GM23338 (cell line): ENCODE measurements around the gene GATAD2A. TPM values are rescaled to one million over a fixed set of nuclear protein-coding genes. Genes with fewer than 3 reads are reported as not detected.

Experiments
- CTCF ChIP-seq, 2 experiments: fragments of 200-600 bp in 1 of 2; sonication (generic) in 1 of 2; conservative IDR thresholded peaks; 2 replicates each; pipeline versions ENCODE4 v1.5.1 to v1.6.1; 2016 to 2017; ENCODE audit warnings: antibody characterized with exemption in 2 of 2, low read depth in 2 of 2, mild to moderate bottlenecking in 2 of 2, moderate library complexity in 1 of 2
- EZH2phosphoT487 ChIP-seq: fragments of 200-600 bp; sonication (generic); IDR thresholded peaks from one replicate; pipeline ENCODE4 v1.8.1; 2018; ENCODE audit warnings: antibody characterized with exemption; ENCODE audit not compliant: unreplicated experiment
- NANOG ChIP-seq: IDR thresholded peaks from 2 replicates; pipeline ENCODE4 v1.6.1; 2016; ENCODE audit warnings: antibody characterized with exemption, borderline replicate concordance
- STAT1 ChIP-seq: IDR thresholded peaks from one replicate; pipeline ENCODE4 v1.6.1; 2016; ENCODE audit warnings: antibody characterized with exemption; ENCODE audit not compliant: unreplicated experiment
- polyA plus RNA-seq: library from polyadenylated mRNA; unstranded; fragments of >200 nt; fragmentation: Nextera tagmentation; extraction: Ambion mirVana; gene quantifications from 2 replicates; pipeline ENCODE4 v1.2.1, GENCODE V29; 2016
- total RNA-seq: library from RNA; depleted of rRNA; stranded (reverse); fragments of >200 nt; shearing (Covaris generic); gene quantifications from 2 replicates; pipeline ENCODE4 v1.2.3, GENCODE V29; 2014
- TF ChIP-seq, protein P1 (sequence below): fragments of 250-450 bp; sonication (Bioruptor Pico); IDR thresholded peaks from 2 replicates; pipeline ENCODE4 v1.5.0; 2020; ENCODE audit warnings: mild to moderate bottlenecking, moderate library complexity
- TF ChIP-seq, protein P2 (sequence below): IDR thresholded peaks from one replicate; pipeline ENCODE4 v1.6.1; 2018; ENCODE audit warnings: antibody characterized with exemption; ENCODE audit not compliant: unreplicated experiment

Gene GATAD2A
- total and polyA plus RNA-seq, 2 experiments from 2014 or later: 40.0 to 151 TPM

DNA sequence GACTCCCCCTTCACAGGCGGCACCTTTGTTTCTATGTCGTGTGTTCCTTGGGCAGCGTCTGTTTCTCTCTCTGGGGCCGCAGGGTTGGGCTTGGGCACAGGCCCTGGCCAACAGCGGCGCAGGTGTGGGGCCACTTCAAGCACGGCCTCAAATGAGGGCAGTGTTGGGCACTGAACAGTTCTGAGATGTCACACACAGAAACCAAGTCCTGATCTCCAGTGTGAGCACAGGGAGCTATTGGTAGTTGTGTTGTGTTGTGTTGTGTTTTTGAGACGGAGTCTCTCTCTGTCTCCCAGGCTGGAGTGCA, 42.7 kb downstream of the GATAD2A start (continued):
- TF ChIP-seq, protein P1, sequence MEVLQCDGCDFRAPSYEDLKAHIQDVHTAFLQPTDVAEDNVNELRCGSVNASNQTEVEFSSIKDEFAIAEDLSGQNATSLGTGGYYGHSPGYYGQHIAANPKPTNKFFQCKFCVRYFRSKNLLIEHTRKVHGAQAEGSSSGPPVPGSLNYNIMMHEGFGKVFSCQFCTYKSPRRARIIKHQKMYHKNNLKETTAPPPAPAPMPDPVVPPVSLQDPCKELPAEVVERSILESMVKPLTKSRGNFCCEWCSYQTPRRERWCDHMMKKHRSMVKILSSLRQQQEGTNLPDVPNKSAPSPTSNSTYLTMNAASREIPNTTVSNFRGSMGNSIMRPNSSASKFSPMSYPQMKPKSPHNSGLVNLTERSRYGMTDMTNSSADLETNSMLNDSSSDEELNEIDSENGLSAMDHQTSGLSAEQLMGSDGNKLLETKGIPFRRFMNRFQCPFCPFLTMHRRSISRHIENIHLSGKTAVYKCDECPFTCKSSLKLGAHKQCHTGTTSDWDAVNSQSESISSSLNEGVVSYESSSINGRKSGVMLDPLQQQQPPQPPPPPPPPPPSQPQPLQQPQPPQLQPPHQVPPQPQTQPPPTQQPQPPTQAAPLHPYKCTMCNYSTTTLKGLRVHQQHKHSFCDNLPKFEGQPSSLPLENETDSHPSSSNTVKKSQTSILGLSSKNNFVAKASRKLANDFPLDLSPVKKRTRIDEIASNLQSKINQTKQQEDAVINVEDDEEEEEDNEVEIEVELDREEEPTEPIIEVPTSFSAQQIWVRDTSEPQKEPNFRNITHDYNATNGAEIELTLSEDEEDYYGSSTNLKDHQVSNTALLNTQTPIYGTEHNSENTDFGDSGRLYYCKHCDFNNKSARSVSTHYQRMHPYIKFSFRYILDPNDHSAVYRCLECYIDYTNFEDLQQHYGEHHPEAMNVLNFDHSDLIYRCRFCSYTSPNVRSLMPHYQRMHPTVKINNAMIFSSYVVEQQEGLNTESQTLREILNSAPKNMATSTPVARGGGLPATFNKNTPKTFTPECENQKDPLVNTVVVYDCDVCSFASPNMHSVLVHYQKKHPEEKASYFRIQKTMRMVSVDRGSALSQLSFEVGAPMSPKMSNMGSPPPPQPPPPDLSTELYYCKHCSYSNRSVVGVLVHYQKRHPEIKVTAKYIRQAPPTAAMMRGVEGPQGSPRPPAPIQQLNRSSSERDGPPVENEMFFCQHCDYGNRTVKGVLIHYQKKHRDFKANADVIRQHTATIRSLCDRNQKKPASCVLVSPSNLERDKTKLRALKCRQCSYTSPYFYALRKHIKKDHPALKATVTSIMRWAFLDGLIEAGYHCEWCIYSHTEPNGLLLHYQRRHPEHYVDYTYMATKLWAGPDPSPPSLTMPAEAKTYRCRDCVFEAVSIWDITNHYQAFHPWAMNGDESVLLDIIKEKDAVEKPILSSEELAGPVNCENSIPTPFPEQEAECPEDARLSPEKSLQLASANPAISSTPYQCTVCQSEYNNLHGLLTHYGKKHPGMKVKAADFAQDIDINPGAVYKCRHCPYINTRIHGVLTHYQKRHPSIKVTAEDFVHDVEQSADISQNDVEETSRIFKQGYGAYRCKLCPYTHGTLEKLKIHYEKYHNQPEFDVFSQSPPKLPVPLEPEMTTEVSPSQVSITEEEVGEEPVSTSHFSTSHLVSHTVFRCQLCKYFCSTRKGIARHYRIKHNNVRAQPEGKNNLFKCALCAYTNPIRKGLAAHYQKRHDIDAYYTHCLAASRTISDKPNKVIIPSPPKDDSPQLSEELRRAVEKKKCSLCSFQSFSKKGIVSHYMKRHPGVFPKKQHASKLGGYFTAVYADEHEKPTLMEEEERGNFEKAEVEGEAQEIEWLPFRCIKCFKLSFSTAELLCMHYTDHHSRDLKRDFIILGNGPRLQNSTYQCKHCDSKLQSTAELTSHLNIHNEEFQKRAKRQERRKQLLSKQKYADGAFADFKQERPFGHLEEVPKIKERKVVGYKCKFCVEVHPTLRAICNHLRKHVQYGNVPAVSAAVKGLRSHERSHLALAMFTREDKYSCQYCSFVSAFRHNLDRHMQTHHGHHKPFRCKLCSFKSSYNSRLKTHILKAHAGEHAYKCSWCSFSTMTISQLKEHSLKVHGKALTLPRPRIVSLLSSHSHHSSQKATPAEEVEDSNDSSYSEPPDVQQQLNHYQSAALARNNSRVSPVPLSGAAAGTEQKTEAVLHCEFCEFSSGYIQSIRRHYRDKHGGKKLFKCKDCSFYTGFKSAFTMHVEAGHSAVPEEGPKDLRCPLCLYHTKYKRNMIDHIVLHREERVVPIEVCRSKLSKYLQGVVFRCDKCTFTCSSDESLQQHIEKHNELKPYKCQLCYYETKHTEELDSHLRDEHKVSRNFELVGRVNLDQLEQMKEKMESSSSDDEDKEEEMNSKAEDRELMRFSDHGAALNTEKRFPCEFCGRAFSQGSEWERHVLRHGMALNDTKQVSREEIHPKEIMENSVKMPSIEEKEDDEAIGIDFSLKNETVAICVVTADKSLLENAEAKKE (CRISPR knock-in tag): no peak
- TF ChIP-seq CTCF (conservative IDR thresholded peaks at IDR 0.05; ENCODE audit: low read depth in 2 of 2) (no peak), STAT1 (no peak), EZH2phosphoT487 (no peak), NANOG (no peak)
- TF ChIP-seq, protein P2, sequence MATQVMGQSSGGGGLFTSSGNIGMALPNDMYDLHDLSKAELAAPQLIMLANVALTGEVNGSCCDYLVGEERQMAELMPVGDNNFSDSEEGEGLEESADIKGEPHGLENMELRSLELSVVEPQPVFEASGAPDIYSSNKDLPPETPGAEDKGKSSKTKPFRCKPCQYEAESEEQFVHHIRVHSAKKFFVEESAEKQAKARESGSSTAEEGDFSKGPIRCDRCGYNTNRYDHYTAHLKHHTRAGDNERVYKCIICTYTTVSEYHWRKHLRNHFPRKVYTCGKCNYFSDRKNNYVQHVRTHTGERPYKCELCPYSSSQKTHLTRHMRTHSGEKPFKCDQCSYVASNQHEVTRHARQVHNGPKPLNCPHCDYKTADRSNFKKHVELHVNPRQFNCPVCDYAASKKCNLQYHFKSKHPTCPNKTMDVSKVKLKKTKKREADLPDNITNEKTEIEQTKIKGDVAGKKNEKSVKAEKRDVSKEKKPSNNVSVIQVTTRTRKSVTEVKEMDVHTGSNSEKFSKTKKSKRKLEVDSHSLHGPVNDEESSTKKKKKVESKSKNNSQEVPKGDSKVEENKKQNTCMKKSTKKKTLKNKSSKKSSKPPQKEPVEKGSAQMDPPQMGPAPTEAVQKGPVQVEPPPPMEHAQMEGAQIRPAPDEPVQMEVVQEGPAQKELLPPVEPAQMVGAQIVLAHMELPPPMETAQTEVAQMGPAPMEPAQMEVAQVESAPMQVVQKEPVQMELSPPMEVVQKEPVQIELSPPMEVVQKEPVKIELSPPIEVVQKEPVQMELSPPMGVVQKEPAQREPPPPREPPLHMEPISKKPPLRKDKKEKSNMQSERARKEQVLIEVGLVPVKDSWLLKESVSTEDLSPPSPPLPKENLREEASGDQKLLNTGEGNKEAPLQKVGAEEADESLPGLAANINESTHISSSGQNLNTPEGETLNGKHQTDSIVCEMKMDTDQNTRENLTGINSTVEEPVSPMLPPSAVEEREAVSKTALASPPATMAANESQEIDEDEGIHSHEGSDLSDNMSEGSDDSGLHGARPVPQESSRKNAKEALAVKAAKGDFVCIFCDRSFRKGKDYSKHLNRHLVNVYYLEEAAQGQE: no peak
